ENCODE measurements around the gene IGFLR1.

- no peak for TF ChIP-seq CTCF (IDR thresholded peaks at IDR 0.05)
- TF ChIP-seq POLR2A (IDR thresholded peaks at IDR 0.05), result no peak
Measured at GRCh38 chr19:35746531-35746930, 4.3 kb upstream of the IGFLR1 start.
